NCI-H526 treated with DMSO at 0.1 percent for 48 hours (cell line): ENCODE measurements around the gene CARD10.
A peak's percentile ranks its signal among the peaks of the same experiment; 100 is the strongest.
"Not testable (repeated sequence)": the region's sequence is repeated elsewhere in the genome, so short reads cannot be mapped to it uniquely, and the experiment has no call there.

Experiments used
- DNase-seq: peaks from one replicate; lab custom pipeline; 2025; lab: John Stamatoyannopoulos, UW

The CARD10 gene

GRCh38 chr22:37485395-37486223 lies 33.6 kb downstream of the CARD10 start:
- DNase-seq: peak; percentile 14

GRCh38 chr22:37484480-37485394 lies 34.5 kb downstream of the CARD10 start:
- DNase-seq: no peak

- DNase-seq: no peak
These were observed 36.2 kb downstream of the CARD10 start for GRCh38 chr22:37483050-37483449.

GRCh38 chr22:37482244-37482643 lies 37.0 kb downstream of the CARD10 start:
- DNase-seq: no peak

GRCh38 chr22:37481347-37481907 lies 37.8 kb downstream of the CARD10 start:
- no peak for DNase-seq

GRCh38 chr22:37480387-37481346 lies 38.5 kb downstream of the CARD10 start:
- no peak for DNase-seq

GRCh38 chr22:37479196-37479595 lies 40.0 kb downstream of the CARD10 start:
- no peak for DNase-seq

GRCh38 chr22:37476389-37477329 lies 42.6 kb downstream of the CARD10 start:
- DNase-seq: peak; percentile 27

- no peak for DNase-seq
These were observed 44.6 kb downstream of the CARD10 start for GRCh38 chr22:37474447-37475090.

GRCh38 chr22:37473437-37473946 lies 45.7 kb downstream of the CARD10 start:
- no peak for DNase-seq

- no peak for DNase-seq
These were observed 46.7 kb downstream of the CARD10 start for GRCh38 chr22:37472418-37473006.

- no peak for DNase-seq
These were observed 47.3 kb downstream of the CARD10 start for GRCh38 chr22:37471727-37472417.

GRCh38 chr22:37470087-37470445 lies 49.1 kb downstream of the CARD10 start:
- no peak for DNase-seq

GRCh38 chr22:37469416-37470086 lies 49.7 kb downstream of the CARD10 start:
- no peak for DNase-seq

- not testable (repeated sequence) for DNase-seq
These were observed 51.0 kb downstream of the CARD10 start for GRCh38 chr22:37468201-37468695.

GRCh38 chr22:37467391-37467955 lies 51.7 kb downstream of the CARD10 start:
- no peak for DNase-seq

- DNase-seq: peak; percentile 10
These were observed 55.0 kb downstream of the CARD10 start for GRCh38 chr22:37464181-37464580.
